ENCODE results near the gene ZNF503.

Gene ZNF503

DNA sequence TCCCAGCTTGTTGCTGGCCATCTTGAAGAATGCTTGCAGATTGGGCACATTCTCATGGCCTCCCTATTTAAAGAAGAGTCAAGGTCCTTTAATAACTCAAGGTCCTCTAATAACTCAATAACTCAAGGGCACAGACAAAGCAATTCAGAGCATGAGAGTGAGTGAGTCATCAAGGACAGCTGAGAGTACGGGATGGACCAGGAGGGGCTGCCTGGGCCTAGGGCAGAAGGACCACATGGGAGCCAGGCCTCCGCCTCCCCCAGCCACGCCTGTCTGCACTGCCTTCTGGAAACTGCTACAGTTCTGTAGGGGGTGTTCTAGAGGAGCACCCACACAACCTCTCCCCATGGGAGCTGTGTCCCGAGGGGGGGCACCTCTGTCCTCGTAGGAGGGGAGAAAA lies 48.9 kb downstream of the ZNF503 start:
- DNase-seq (ENCODE audit: low spot score) = no peak

DNA sequence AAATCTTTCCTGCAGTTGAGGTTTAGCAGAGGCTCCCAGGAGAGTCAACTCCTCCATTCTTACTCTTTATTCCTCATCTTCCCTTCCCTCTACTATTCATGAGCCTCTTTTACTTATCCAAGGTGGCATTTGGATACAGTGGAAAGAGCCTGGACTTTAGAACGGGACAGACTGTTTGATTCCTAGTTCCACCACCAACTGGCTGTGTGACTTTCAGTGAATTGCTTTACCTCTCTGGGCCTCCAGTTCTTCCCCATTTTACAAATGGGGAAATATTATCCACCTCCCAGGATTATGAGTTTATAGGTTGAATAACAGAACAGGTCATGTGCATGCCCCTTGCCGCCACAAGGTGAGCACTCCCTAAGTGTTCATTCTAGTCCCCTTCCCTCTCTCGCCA lies 49.9 kb downstream of the ZNF503 start:
- DNase-seq (ENCODE audit: low spot score) = no peak

DNA sequence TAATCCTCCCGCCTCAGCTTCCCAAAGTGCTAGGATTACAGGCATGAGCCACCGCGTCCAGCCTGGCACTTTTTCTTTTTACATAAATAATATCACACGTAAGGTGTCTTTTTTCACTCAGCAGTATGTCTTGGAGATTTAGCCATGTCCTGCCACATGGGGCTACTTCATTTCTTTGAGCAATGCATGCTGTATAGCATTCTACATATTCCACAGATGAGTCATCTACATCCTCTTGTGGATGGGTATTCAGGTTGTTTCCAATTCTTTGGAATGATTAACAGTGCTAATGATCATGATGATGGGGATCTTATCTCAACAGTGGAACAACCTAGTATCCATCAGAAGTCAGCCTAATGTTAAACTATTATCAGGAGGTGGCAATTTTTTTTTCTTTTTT lies 50.8 kb downstream of the ZNF503 start:
- no peak for DNase-seq (ENCODE audit: low spot score)
